ENCODE measurements around the gene RPL19. TPM values are rescaled to one million over a fixed set of nuclear protein-coding genes. Genes with fewer than 3 reads are reported as not detected.

The RPL19 gene
- total RNA-seq, 2 experiments from 2014 or later: 3,527 to 3,670 TPM

DNA sequence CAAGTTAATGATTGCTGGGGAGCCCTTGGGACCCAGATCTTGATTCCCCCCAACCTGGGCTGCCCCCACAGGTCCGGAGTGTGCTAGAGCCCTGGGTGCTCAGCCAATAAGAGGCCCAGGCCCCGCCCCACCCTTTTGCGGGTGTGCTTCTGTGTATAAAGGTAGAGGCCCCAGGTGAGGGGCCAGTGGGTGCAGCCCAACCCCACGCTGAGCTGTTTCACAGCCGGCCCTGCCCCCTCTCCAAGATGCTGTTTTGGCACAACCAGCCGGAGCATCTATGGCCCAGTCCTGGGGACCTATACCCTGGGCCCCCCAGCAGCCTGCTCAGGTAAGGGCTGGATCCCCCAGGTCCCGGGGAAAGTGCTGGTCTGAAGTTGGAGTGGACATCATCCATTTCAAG is 37.5 kb downstream of the RPL19 start:
- CTCF ChIA-PET: interaction anchor here (1.1 to 5.2 kb wide), 3 partner anchors 31 to 73 kb away, joined by 3 to 62 read pairs (median 3); no protein-coding TSS in a partner anchor
- H3K4me1 ChIP-seq (ENCODE audit: insufficient read depth, low read length): peaks cover 46% of the 10 kb centered on the region
- H3K36me3 ChIP-seq (ENCODE audit: insufficient read depth, low read length): no peaks in the 10 kb centered on the region
- TF ChIP-seq, protein P1, sequence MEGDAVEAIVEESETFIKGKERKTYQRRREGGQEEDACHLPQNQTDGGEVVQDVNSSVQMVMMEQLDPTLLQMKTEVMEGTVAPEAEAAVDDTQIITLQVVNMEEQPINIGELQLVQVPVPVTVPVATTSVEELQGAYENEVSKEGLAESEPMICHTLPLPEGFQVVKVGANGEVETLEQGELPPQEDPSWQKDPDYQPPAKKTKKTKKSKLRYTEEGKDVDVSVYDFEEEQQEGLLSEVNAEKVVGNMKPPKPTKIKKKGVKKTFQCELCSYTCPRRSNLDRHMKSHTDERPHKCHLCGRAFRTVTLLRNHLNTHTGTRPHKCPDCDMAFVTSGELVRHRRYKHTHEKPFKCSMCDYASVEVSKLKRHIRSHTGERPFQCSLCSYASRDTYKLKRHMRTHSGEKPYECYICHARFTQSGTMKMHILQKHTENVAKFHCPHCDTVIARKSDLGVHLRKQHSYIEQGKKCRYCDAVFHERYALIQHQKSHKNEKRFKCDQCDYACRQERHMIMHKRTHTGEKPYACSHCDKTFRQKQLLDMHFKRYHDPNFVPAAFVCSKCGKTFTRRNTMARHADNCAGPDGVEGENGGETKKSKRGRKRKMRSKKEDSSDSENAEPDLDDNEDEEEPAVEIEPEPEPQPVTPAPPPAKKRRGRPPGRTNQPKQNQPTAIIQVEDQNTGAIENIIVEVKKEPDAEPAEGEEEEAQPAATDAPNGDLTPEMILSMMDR (IDR thresholded peaks at IDR 0.05): no peak
- POLR2A ChIA-PET: interaction anchor here (0.8 to 3.6 kb wide), 9 partner anchors 30 to 439 kb away, joined by 3 to 47 read pairs (median 6); partner anchors contain the start of genes PLXDC1 and RPL19
- Mint-ChIP-seq H3K27me3 (no peaks in the 10 kb centered on the region), H3K4me1 (ENCODE audit: low read depth) (peaks cover 34% of the 10 kb centered on the region), H3K9me3 (no peaks in the 10 kb centered on the region), H3K4me3 (no peak overlapping the region), H3K27ac (peak overlapping the region; percentile 91), H3K36me3 (ENCODE audit: low read depth) (no peaks in the 10 kb centered on the region)
- H3K4me3 ChIP-seq (ENCODE audit: low read length): no peak overlapping the region
- peak overlapping the region; percentile 77 to 79 for H3K27ac ChIP-seq (ENCODE audit: low read depth in 1 of 2, low read length in 2 of 2)
- H3K27me3 ChIP-seq (ENCODE audit: control insufficient read depth in 1 of 2, insufficient read depth in 2 of 2, low read length in 2 of 2): no peaks in the 10 kb centered on the region
- DNase-seq (no peak), ATAC-seq (ENCODE audit: poor library complexity) (no peak)
- H3K9me3 ChIP-seq (ENCODE audit: control insufficient read depth in 1 of 2, insufficient read depth in 1 of 2, low read length in 2 of 2): no peaks in the 10 kb centered on the region
- intact Hi-C loops (cut with DNase I, micrococcal nuclease): loop anchor here (10.0 kb wide), 2 partner anchors 163 to 253 kb away; no protein-coding TSS in a partner anchor

DNA sequence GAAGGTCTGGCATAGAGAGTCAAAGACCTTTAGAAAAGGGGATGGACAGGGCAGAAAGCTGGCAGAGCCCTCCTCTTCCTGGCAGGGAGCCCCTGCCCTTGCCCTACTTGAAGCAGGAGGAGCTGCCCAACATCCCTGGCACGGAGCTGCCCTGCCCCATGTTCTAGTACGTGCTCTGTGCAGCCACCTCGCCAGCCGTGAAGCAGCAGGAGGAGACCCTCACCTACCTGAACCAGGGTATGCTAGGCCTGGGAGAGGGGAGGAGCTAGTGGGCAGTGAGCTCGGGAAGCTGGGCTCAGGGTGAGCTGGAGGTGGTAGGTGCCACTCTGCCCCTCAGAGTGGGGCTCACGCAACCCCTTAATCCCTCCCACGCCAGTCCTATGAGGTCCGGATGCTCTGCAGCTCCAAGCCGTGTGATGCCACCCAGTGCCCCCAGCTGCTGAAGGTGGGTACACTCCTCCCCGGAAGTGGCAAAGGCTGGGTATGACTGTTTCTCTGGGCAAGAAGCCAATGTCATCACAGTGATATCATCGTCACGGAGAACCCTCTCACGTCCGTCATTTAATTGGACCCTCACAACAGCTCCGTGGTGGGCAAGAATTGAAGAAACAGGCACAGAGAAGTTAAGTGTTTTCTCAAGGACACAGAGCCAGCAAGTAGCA is 38.4 kb downstream of the RPL19 start:
- peak overlapping the region; percentile 64 for H3K4me3 Mint-ChIP-seq
- ATAC-seq (ENCODE audit: poor library complexity): peak; percentile 88
- H3K27ac ChIP-seq (ENCODE audit: low read depth in 1 of 2, low read length in 2 of 2): peak overlapping the region; percentile 77 to 79
- peak overlapping the region; percentile 91 for H3K27ac Mint-ChIP-seq
- no peaks in the 10 kb centered on the region for H3K27me3 ChIP-seq (ENCODE audit: control insufficient read depth in 1 of 2, insufficient read depth in 2 of 2, low read length in 2 of 2)
- TF ChIP-seq, protein P1 (IDR thresholded peaks at IDR 0.05): no peak
- no peaks in the 10 kb centered on the region for H3K27me3 Mint-ChIP-seq
- peaks cover 46% of the 10 kb centered on the region for H3K4me1 ChIP-seq (ENCODE audit: insufficient read depth, low read length)
- H3K9me3 ChIP-seq (ENCODE audit: control insufficient read depth in 1 of 2, insufficient read depth in 1 of 2, low read length in 2 of 2): no peaks in the 10 kb centered on the region
- no peaks in the 10 kb centered on the region for H3K36me3 ChIP-seq (ENCODE audit: insufficient read depth, low read length)
- ChIA-PET POLR2A (interaction anchor here (0.5 to 3.6 kb wide), 18 partner anchors 10 to 742 kb away, joined by 3 to 47 read pairs (median 4); partner anchors contain the start of genes FBXO47, PLXDC1 and RPL19), CTCF (interaction anchor here (0.7 to 5.2 kb wide), 12 partner anchors 11 to 367 kb away, joined by 3 to 62 read pairs (median 4); partner anchors contain the start of gene RPL19)
- DNase-seq: peak; percentile 64 to 96 (median 77)
- no peaks in the 10 kb centered on the region for H3K9me3 Mint-ChIP-seq
- peaks cover 34% of the 10 kb centered on the region for H3K4me1 Mint-ChIP-seq (ENCODE audit: low read depth)
- peak overlapping the region; percentile 28 for H3K4me3 ChIP-seq (ENCODE audit: low read length)
- H3K36me3 Mint-ChIP-seq (ENCODE audit: low read depth): no peaks in the 10 kb centered on the region
- intact Hi-C loops (cut with DNase I, micrococcal nuclease): loop anchor here (1.0 to 10.0 kb wide), 3 partner anchors 29 to 254 kb away; no protein-coding TSS in a partner anchor

DNA sequence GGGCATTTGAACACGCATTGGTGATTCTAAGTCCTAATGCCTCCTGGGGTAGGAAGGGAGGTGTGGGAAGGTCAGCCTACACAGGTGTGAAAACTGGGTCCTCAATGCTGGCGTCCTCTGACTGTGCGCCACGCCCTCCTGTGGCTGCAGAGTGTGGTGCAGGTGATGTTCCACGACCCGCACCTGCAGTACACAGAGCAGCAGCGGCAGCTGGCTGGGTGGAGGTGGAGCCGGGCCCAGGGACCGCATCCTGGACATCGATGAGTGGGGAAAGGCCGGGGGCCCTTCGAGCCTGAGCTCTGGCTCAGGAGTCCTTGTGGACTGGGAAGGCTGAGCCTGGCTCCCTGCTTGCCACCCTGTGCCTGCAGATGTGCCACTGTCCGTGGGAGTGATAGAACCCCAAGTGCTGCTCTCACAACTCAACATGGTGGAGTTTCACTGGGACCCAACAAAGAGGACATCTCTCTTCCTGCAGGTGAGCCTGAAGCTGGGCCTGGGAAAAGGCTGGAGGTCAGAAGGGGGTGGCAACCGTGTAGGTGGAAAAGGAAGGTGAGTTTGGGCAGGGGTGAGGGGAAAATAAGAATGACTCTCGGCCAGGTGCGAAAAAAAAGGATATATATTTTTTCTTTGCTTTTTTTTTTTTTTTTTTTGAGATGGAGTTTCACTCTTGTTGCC is 39.7 kb downstream of the RPL19 start:
- H3K9me3 Mint-ChIP-seq: no peaks in the 10 kb centered on the region

More for the DNA sequence above, 39.7 kb downstream of the RPL19 start:
- Histone ChIP-seq H3K27me3 (ENCODE audit: control insufficient read depth in 1 of 2, insufficient read depth in 2 of 2, low read length in 2 of 2) (no peaks in the 10 kb centered on the region), H3K4me3 (ENCODE audit: low read length) (no peak overlapping the region), H3K9me3 (ENCODE audit: control insufficient read depth in 1 of 2, insufficient read depth in 1 of 2, low read length in 2 of 2) (no peaks in the 10 kb centered on the region), H3K27ac (ENCODE audit: low read depth in 1 of 2, low read length in 2 of 2) (no peak overlapping the region), H3K4me1 (ENCODE audit: insufficient read depth, low read length) (peaks cover 55% of the 10 kb centered on the region), H3K36me3 (ENCODE audit: insufficient read depth, low read length) (no peaks in the 10 kb centered on the region)
- Mint-ChIP-seq H3K4me1 (ENCODE audit: low read depth) (peaks cover 38% of the 10 kb centered on the region), H3K36me3 (ENCODE audit: low read depth) (no peaks in the 10 kb centered on the region), H3K27me3 (peaks cover 3% of the 10 kb centered on the region), H3K27ac (peak overlapping the region; percentile 67), H3K4me3 (no peak overlapping the region)
- TF ChIP-seq, protein P1 (IDR thresholded peaks at IDR 0.05): peak; percentile 72
- intact Hi-C loops (cut with DNase I, micrococcal nuclease): loop anchor here (10.0 kb wide), 2 partner anchors 165 to 255 kb away; no protein-coding TSS in a partner anchor
- CTCF ChIA-PET: interaction anchor here (0.5 to 5.2 kb wide), 8 partner anchors 12 to 435 kb away, joined by 3 to 62 read pairs (median 6); partner anchors contain the start of gene RPL19
- ATAC-seq (ENCODE audit: poor library complexity) (peak; percentile 39), DNase-seq (peak; percentile 52 to 85 (median 66))
- POLR2A ChIA-PET: interaction anchor here (0.6 to 3.6 kb wide), 3 partner anchors 28 to 40 kb away, joined by 4 to 47 read pairs (median 36); partner anchors contain the start of gene RPL19

Measured in CD4-positive, alpha-beta T cell (primary cell).